Measurements from ENCODE around the gene GNA14.

DNA sequence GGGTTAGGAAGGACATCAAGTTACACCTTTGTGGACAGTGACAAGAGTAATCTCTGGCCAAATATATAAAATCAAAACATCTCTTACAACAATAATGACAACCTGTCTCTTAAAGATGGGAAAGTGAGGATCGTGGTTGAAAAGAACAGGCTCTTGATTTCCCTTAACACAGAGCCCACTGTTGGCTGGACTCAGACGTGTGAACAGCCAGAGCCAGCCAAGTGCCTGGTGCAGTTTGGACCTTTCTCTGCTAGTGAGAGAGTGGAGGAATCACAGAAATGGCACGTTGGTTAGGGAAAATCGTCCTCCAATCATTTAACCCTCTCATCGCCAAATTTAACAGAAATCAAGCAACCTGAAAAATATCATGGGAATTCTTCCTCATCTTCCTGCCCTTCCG lies 131.3 kb downstream of the GNA14 start:
- no peak for TF ChIP-seq EZH2phosphoT487 (IDR thresholded peaks at IDR 0.05; ENCODE audit: borderline replicate concordance, low read length)
- TF ChIP-seq, protein P1, sequence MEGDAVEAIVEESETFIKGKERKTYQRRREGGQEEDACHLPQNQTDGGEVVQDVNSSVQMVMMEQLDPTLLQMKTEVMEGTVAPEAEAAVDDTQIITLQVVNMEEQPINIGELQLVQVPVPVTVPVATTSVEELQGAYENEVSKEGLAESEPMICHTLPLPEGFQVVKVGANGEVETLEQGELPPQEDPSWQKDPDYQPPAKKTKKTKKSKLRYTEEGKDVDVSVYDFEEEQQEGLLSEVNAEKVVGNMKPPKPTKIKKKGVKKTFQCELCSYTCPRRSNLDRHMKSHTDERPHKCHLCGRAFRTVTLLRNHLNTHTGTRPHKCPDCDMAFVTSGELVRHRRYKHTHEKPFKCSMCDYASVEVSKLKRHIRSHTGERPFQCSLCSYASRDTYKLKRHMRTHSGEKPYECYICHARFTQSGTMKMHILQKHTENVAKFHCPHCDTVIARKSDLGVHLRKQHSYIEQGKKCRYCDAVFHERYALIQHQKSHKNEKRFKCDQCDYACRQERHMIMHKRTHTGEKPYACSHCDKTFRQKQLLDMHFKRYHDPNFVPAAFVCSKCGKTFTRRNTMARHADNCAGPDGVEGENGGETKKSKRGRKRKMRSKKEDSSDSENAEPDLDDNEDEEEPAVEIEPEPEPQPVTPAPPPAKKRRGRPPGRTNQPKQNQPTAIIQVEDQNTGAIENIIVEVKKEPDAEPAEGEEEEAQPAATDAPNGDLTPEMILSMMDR (conservative IDR thresholded peaks at IDR 0.05; ENCODE audit: low read depth, low read length) = no peak
- TF ChIP-seq EZH2 (IDR thresholded peaks at IDR 0.05; ENCODE audit: low read length, unreplicated experiment) = no peak

Measured in PC-3 (cell line).